GM12878 (cell line): ENCODE results near the gene LMAN2. TPM values are rescaled to one million over a fixed set of nuclear protein-coding genes. Genes with fewer than 3 reads are reported as not detected.

Experiments
- ATAC-seq: fragments of 200-7000 bp; cut with Tn5 transposase; 3 replicates; pipeline ENCODE4 v1.9.1; 2020; ENCODE audit warnings: mild to moderate bottlenecking, moderate library complexity
- BruUV-seq: library from RNA; stranded (reverse); fragments of 400-500 nt; replicated peaks from 2 replicates; lab custom pipeline; 2021; lab: Mats Ljungman, UMichigan
- CTCF ChIA-PET: fragments of 300-600 bp; sonication (Branson Sonifier 250); formaldehyde crosslinking; extraction: SDS; loops from one replicate; lab custom pipeline; 2021; ENCODE audit warnings: inconsistent platforms; lab: Yijun Ruan, JAX
- POLR2A ChIA-PET: fragments of 350-600 bp; formaldehyde crosslinking; extraction: SDS; loops from one replicate; lab custom pipeline; 2021; ENCODE audit warnings: inconsistent platforms; lab: Charles Lee
- RAD21 ChIA-PET: fragments of 300-600 bp; sonication (Branson Sonifier 250); formaldehyde crosslinking; loops from one replicate; lab custom pipeline; 2023; ENCODE audit warnings: antibody characterized with exemption; ENCODE audit not compliant: unreplicated experiment; lab: Charles Lee
- SMC1A ChIA-PET: fragments of 300-600 bp; sonication (Branson Sonifier 250); formaldehyde crosslinking; loops from one replicate; lab custom pipeline; 2023; ENCODE audit not compliant: unreplicated experiment, uncharacterized antibody; lab: Charles Lee
- DNase-seq: peaks from one replicate; pipeline ENCODE4 v3.0.0-alpha.2; 2011; ENCODE audit warnings: low read depth, low spot score
- FAIRE-seq: peaks from 3 replicates; lab custom pipeline; 2011; peaks lifted over from hg19 to GRCh38; lab: Jason Lieb, UNC
- H2AFZ ChIP-seq: 2 replicates; pipeline ENCODE4 v1.6.0; 2011; ENCODE audit warnings: low read depth, low read length, control low read depth; ENCODE audit not compliant: control insufficient read depth
- H3K27ac ChIP-seq: 2 replicates; pipeline ENCODE4 v1.5.1; 2011; ENCODE audit warnings: control low read depth; ENCODE audit not compliant: control insufficient read depth, insufficient read depth
- H3K27me3 ChIP-seq, 2 experiments: replicated peaks in 1 of 2; 2 replicates each; pipeline versions ENCODE4 v1.6.0 to v1.6.1; 2011; ENCODE audit warnings: low read length in 1 of 2; ENCODE audit not compliant: control insufficient read depth in 2 of 2, insufficient read depth in 2 of 2
- H3K36me3 ChIP-seq, 2 experiments: 2 replicates each; pipeline ENCODE4 v1.5.1; 2011; ENCODE audit warnings: low read length in 1 of 2; ENCODE audit not compliant: control insufficient read depth in 2 of 2, insufficient read depth in 2 of 2
- H3K4me1 ChIP-seq: 2 replicates; pipeline ENCODE4 v1.6.1; 2011; ENCODE audit warnings: mild to moderate bottlenecking, low read length, moderate library complexity, mixed read lengths; ENCODE audit not compliant: control insufficient read depth, insufficient read depth
- H3K4me2 ChIP-seq: 2 replicates; pipeline ENCODE4 v1.6.0; 2011; ENCODE audit warnings: control low read depth; ENCODE audit not compliant: control insufficient read depth, insufficient read depth
- H3K4me3 ChIP-seq: fragments of 200-600 bp; sonication (generic); 2 replicates; pipeline ENCODE4 v1.5.1; 2016
- H3K79me2 ChIP-seq: 2 replicates; pipeline ENCODE4 v1.6.0; 2011; ENCODE audit warnings: low read length; ENCODE audit not compliant: control insufficient read depth, insufficient read depth
- H3K9ac ChIP-seq: 2 replicates; pipeline ENCODE4 v1.8.0; 2011; ENCODE audit warnings: low read length, control low read depth, mixed read lengths; ENCODE audit not compliant: control insufficient read depth, insufficient read depth
- H3K9me3 ChIP-seq: replicated peaks from 3 replicates; pipeline ENCODE4 v1.5.1; 2011; ENCODE audit warnings: mild to moderate bottlenecking, low read length; ENCODE audit not compliant: control insufficient read depth, insufficient read depth
- H4K20me1 ChIP-seq: 2 replicates; pipeline ENCODE4 v1.6.0; 2011; ENCODE audit not compliant: control insufficient read depth, insufficient read depth
- CHD2 ChIP-seq: IDR thresholded peaks from 2 replicates; pipeline ENCODE4 v1.6.1; 2011; ENCODE audit warnings: low read depth, low read length, improper control_type of control experiment, borderline replicate concordance
- ZNF384 ChIP-seq: IDR thresholded peaks from 2 replicates; pipeline ENCODE4 v1.6.1; 2012; ENCODE audit warnings: low read depth, mild to moderate bottlenecking, low read length, improper control_type of control experiment, borderline replicate concordance
- WGBS: methylation state at CpG from one replicate; pipeline ENCODE4 v1.1.6; 2016; ENCODE audit warnings: low lambda C conversion rate; ENCODE audit not compliant: insufficient replicate concordance, insufficient coverage; ENCODE audit errors: missing lambda C conversion rate; 5-methylcytosine and 5-hydroxymethylcytosine counted together
- in situ Hi-C: fragments of 300-500 bp; cut with MboI; formaldehyde crosslinking; loops from 9 replicates; pipeline ENCODE4 v1.14.3; 2018; ENCODE audit warnings: mixed read lengths
- intact Hi-C: fragments of 100-400 bp; cut with micrococcal nuclease; formaldehyde crosslinking; loops from one replicate; pipeline ENCODE4 v1.14.2; 2022; ENCODE audit not compliant: unreplicated experiment
- polyA plus RNA-seq, 11 experiments: library from polyadenylated mRNA; depleted of rRNA in 4 of 11; unstranded in 6 of 11; stranded (reverse) in 5 of 11; fragments of >200 nt; fragmentation: Nextera tagmentation in 4 of 11; fragmentation: Illumina TruSeq in 1 of 11; extraction: Ambion mirVana in 4 of 11; extraction: Trizol in 1 of 11; gene quantifications; 1 replicate in 1 of 11; 2 replicates in 10 of 11; pipeline versions ENCODE4 v1.2.1 to v1.2.3, GENCODE V29; 2011 to 2016; ENCODE audit warnings: inconsistent platforms in 2 of 11, missing spikeins in 2 of 11, low read depth in 1 of 11
- total RNA-seq, 4 experiments: library from RNA; depleted of rRNA in 3 of 4; stranded (reverse); fragments of >200 nt in 3 of 4; fragmentation: Illumina TruSeq in 1 of 4; extraction: Trizol in 1 of 4; gene quantifications; 2 replicates each; pipeline versions ENCODE4 v1.2.1 to v1.2.3, GENCODE V29; 2013 to 2021
- TF ChIP-seq, protein P1 (sequence below): fragments of 450-650 bp; IDR thresholded peaks from 2 replicates; pipeline ENCODE4 v1.6.1; 2016; ENCODE audit warnings: mild to moderate bottlenecking

LMAN2 gene
- total and polyA plus RNA-seq, 10 of the 15 experiments (the other 5 are each of a cell fraction or from before 2014, with no cell fraction given), result 2.4 to 264 (median 147) TPM

DNA sequence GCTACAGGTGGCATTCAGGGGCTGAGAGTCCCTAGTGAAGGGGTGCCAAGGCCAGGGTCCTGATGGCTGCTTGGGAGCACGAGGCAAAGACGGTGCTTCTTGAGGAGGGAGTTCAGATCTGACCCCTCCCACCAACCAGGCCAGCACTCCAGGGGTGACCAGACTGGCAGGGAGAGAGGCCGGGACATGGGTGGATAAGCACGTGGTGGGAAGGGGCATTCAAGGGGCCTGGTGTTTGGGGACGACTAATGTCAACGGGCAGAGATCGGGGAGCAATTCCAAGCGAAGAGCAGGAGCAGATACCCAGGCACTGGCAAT is 10.8 kb upstream of the LMAN2 start:
- intact Hi-C loops, result loop anchor here (5.0 kb wide), 1 partner anchor 50 kb away; the partner anchor contains the start of gene MXD3
- Histone ChIP-seq H2AFZ (no peak overlapping the region), H3K36me3 (peaks cover 0 to under 1% of the 10 kb centered on the region in 2 experiments; a peak in 2 of 4 replicates), H3K79me2 (peaks cover 70% of the 10 kb centered on the region), H3K4me3 (peak overlapping the region; percentile 63), H4K20me1 (no peaks in the 10 kb centered on the region), H3K27ac (peak overlapping the region; percentile 91), H3K4me1 (peaks cover 63% of the 10 kb centered on the region), H3K9ac (peak overlapping the region; percentile 60), H3K4me2 (peak overlapping the region; percentile 93), H3K9me3 (no peaks in the 10 kb centered on the region), H3K27me3 (no peaks in the 10 kb centered on the region)
- POLR2A ChIA-PET, result interaction anchor here (0.6 to 2.7 kb wide), 9 partner anchors 11 to 86 kb away, joined by 3 to 22 read pairs (median 4); partner anchors contain the start of gene LMAN2
- RAD21 ChIA-PET, result interaction anchor here (0.9 to 3.7 kb wide), 10 partner anchors 8 to 249 kb away, joined by 3 to 29 read pairs (median 8); partner anchors contain the start of gene LMAN2
- WGBS, result 69% methylated on average over 8 of the region's 8 CpGs
- BruUV-seq, result no TSS peak
- in situ Hi-C loops, result no loop called here
- FAIRE-seq, result no peak
- TF ChIP-seq CHD2 (no peak), ZNF384 (no peak)
- TF ChIP-seq, protein P1, sequence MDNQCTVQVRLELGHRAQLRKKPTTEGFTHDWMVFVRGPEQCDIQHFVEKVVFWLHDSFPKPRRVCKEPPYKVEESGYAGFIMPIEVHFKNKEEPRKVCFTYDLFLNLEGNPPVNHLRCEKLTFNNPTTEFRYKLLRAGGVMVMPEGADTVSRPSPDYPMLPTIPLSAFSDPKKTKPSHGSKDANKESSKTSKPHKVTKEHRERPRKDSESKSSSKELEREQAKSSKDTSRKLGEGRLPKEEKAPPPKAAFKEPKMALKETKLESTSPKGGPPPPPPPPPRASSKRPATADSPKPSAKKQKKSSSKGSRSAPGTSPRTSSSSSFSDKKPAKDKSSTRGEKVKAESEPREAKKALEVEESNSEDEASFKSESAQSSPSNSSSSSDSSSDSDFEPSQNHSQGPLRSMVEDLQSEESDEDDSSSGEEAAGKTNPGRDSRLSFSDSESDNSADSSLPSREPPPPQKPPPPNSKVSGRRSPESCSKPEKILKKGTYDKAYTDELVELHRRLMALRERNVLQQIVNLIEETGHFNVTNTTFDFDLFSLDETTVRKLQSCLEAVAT, result 0 out of 2 replicates have a peak, but pooled peaks have one; percentile 49
- CTCF ChIA-PET, result interaction anchor here (0.7 to 4.4 kb wide), 10 partner anchors 8 to 148 kb away, joined by 3 to 33 read pairs (median 6); partner anchors contain the start of gene LMAN2
- ATAC-seq, result no peak
- no peak for DNase-seq
- SMC1A ChIA-PET, result interaction anchor here (1.1 to 2.2 kb wide), 7 partner anchors 8 to 250 kb away, joined by 3 to 11 read pairs (median 7); partner anchors contain the start of gene LMAN2
